Neural progenitor cell (in vitro differentiated cells): ENCODE measurements around the gene IQCK. TPM values are rescaled to one million over a fixed set of nuclear protein-coding genes. Genes with fewer than 3 reads are reported as not detected.

Experiments
- DNase-seq: peaks from one replicate; pipeline ENCODE4 v3.0.0-alpha.2; 2016; ENCODE audit warnings: low spot score
- H2AFZ ChIP-seq: fragments of 200-600 bp; sonication (generic); replicated peaks from 2 replicates; pipeline ENCODE4 v1.6.1; 2016; ENCODE audit warnings: antibody characterized with exemption
- H3F3A ChIP-seq: fragments of 200-600 bp; sonication (generic); 2 replicates; pipeline ENCODE4 v1.6.1; 2016; ENCODE audit warnings: antibody characterized with exemption, low read depth
- H3K27ac ChIP-seq: fragments of 200-600 bp; sonication (generic); 2 replicates; pipeline ENCODE4 v1.5.1; 2016; ENCODE audit warnings: mild to moderate bottlenecking
- H3K27me3 ChIP-seq: fragments of 200-600 bp; sonication (generic); 2 replicates; pipeline ENCODE4 v1.6.1; 2016; ENCODE audit warnings: mild to moderate bottlenecking, moderate library complexity
- H3K36me3 ChIP-seq: fragments of 200-600 bp; sonication (generic); 2 replicates; pipeline ENCODE4 v1.5.1; 2016
- H3K4me1 ChIP-seq: fragments of 200-600 bp; sonication (generic); 2 replicates; pipeline ENCODE4 v1.6.1; 2016; ENCODE audit warnings: mixed run types
- H3K4me2 ChIP-seq: fragments of 200-600 bp; sonication (generic); 2 replicates; pipeline ENCODE4 v1.6.1; 2016
- H3K4me3 ChIP-seq: fragments of 200-600 bp; sonication (generic); 2 replicates; pipeline ENCODE4 v1.5.1; 2016
- H3K79me2 ChIP-seq: fragments of 200-600 bp; sonication (generic); 2 replicates; pipeline ENCODE4 v1.6.1; 2016; ENCODE audit warnings: low read depth
- H3K9ac ChIP-seq: fragments of 200-600 bp; sonication (generic); 2 replicates; pipeline ENCODE4 v1.6.1; 2016
- H3K9me3 ChIP-seq: fragments of 200-600 bp; sonication (generic); 2 replicates; pipeline ENCODE4 v1.5.1; 2016; ENCODE audit warnings: low read depth
- H4K20me1 ChIP-seq: fragments of 200-600 bp; sonication (generic); 2 replicates; pipeline ENCODE4 v1.6.1; 2016; ENCODE audit warnings: low read depth
- H3K27ac Mint-ChIP-seq: 3 replicates; pipeline ENCODE4 v1.8.0; 2021; ENCODE audit warnings: mixed read lengths
- H3K27me3 Mint-ChIP-seq: 2 replicates; pipeline ENCODE4 v1.8.0; 2022; ENCODE audit warnings: low read depth, mild to moderate bottlenecking, inconsistent platforms, moderate library complexity, mixed read lengths; ENCODE audit not compliant: insufficient read depth
- H3K36me3 Mint-ChIP-seq: 3 replicates; pipeline ENCODE4 v1.8.0; 2021; ENCODE audit warnings: mixed read lengths
- H3K4me1 Mint-ChIP-seq: 3 replicates; pipeline ENCODE4 v1.8.0; 2021; ENCODE audit warnings: mixed read lengths
- H3K4me3 Mint-ChIP-seq: 3 replicates; pipeline ENCODE4 v1.8.0; 2021; ENCODE audit warnings: mild to moderate bottlenecking, moderate library complexity, mixed read lengths
- H3K9me3 Mint-ChIP-seq: 3 replicates; pipeline ENCODE4 v1.8.0; 2020; ENCODE audit warnings: mixed read lengths
- EZH2 ChIP-seq: fragments of 200-600 bp; sonication (generic); IDR thresholded peaks from 2 replicates; pipeline ENCODE4 v1.6.1; 2017; ENCODE audit warnings: antibody characterized with exemption, mild to moderate bottlenecking, moderate library complexity
- EZH2phosphoT487 ChIP-seq: fragments of 200-600 bp; sonication (generic); IDR thresholded peaks from 2 replicates; pipeline ENCODE4 v1.6.1; 2017; ENCODE audit warnings: antibody characterized with exemption
- total RNA-seq: library from RNA; depleted of rRNA; stranded (reverse); fragments of >200 nt; gene quantifications from 2 replicates; pipeline ENCODE4 v1.2.3, GENCODE V29; 2015; ENCODE audit warnings: low replicate concordance
- TF ChIP-seq, protein P1 (sequence below): fragments of 200-600 bp; sonication (generic); IDR thresholded peaks from 2 replicates; pipeline ENCODE4 v1.5.1; 2017; ENCODE audit warnings: antibody characterized with exemption, mild to moderate bottlenecking

The IQCK gene
- total RNA-seq, 1 donor from 2014 or later: 22.1 TPM

DNA sequence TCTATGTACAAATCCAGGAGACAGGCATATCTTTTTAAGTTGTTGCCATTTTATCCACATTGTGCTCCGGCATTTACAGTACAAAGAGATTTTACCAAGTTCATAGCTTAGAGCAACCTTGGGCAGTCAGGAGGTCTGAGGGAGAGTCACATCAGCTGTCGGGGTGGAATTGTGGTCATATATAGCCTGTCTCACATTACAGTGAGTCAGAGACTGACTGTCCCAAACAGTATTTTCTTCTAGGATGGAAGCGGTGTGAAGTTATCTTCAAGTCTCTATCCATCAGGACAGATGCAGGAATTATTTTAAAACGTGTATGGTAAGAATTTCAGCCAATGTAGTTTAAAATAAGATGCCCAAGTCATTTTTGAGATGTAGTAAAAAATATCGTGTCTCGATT lies 113.6 kb downstream of the IQCK start:
- no peaks in the 10 kb centered on the region for H3K9me3 ChIP-seq
- no peak overlapping the region for H3K9ac ChIP-seq
- no peak overlapping the region for H2AFZ ChIP-seq
- H3K4me3 ChIP-seq: no peak overlapping the region
- no peak overlapping the region for H3K4me3 Mint-ChIP-seq
- no peak for DNase-seq
- H3K4me1 ChIP-seq: peaks cover under 1% of the 10 kb centered on the region
- H3K27me3 ChIP-seq: no peaks in the 10 kb centered on the region
- H3K27ac Mint-ChIP-seq: no peak overlapping the region
- H3K9me3 Mint-ChIP-seq: no peaks in the 10 kb centered on the region
- no peaks in the 10 kb centered on the region for H4K20me1 ChIP-seq
- H3K79me2 ChIP-seq: no peaks in the 10 kb centered on the region
- H3F3A ChIP-seq: peaks cover 1% of the 10 kb centered on the region
- H3K27ac ChIP-seq: no peak overlapping the region
- no peak for TF ChIP-seq EZH2
- no peak for TF ChIP-seq EZH2phosphoT487
- TF ChIP-seq, protein P1, sequence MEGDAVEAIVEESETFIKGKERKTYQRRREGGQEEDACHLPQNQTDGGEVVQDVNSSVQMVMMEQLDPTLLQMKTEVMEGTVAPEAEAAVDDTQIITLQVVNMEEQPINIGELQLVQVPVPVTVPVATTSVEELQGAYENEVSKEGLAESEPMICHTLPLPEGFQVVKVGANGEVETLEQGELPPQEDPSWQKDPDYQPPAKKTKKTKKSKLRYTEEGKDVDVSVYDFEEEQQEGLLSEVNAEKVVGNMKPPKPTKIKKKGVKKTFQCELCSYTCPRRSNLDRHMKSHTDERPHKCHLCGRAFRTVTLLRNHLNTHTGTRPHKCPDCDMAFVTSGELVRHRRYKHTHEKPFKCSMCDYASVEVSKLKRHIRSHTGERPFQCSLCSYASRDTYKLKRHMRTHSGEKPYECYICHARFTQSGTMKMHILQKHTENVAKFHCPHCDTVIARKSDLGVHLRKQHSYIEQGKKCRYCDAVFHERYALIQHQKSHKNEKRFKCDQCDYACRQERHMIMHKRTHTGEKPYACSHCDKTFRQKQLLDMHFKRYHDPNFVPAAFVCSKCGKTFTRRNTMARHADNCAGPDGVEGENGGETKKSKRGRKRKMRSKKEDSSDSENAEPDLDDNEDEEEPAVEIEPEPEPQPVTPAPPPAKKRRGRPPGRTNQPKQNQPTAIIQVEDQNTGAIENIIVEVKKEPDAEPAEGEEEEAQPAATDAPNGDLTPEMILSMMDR: no peak
- peaks cover 34% of the 10 kb centered on the region for H3K36me3 Mint-ChIP-seq
- no peak overlapping the region for H3K4me2 ChIP-seq
- no peaks in the 10 kb centered on the region for H3K36me3 ChIP-seq
- H3K27me3 Mint-ChIP-seq: peaks cover 2% of the 10 kb centered on the region
- H3K4me1 Mint-ChIP-seq: peaks cover 7% of the 10 kb centered on the region

DNA sequence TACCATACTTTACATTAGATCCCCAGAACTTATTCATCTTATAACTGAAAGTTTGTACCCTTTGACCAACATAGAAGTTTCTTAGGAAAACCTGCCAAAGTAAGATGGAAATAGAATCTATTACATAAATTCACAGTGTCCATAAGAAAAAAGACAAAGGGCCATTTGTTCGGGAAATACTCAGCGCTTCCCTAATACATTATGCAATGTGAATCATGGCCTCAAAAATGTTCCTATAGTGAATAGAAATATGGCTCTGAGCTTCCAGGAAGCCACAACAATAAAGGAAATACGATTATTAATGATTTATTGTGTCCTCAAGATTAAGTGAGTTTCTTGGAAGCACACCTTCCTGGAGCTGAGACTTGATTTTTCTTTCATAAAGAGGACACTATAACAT lies 115.1 kb downstream of the IQCK start:
- TF ChIP-seq EZH2phosphoT487: no peak
- TF ChIP-seq EZH2: no peak
- TF ChIP-seq, protein P1: no peak
- H2AFZ ChIP-seq: no peak overlapping the region
- peaks cover 24% of the 10 kb centered on the region for H3K36me3 Mint-ChIP-seq

GRCh38 chr16:19833581-19833980 lies 115.5 kb downstream of the IQCK start:
- no peaks in the 10 kb centered on the region for H3K9me3 ChIP-seq
- no peak overlapping the region for H3K27ac Mint-ChIP-seq
- H4K20me1 ChIP-seq: peaks cover 14% of the 10 kb centered on the region
- no peak for DNase-seq
- H3K4me3 Mint-ChIP-seq: no peak overlapping the region
- no peak overlapping the region for H2AFZ ChIP-seq
- H3K9ac ChIP-seq: no peak overlapping the region
- no peaks in the 10 kb centered on the region for H3K9me3 Mint-ChIP-seq
- no peak overlapping the region for H3K4me2 ChIP-seq
- no peak overlapping the region for H3K27ac ChIP-seq
- peaks cover 20% of the 10 kb centered on the region for H3F3A ChIP-seq
- peaks cover 24% of the 10 kb centered on the region for H3K36me3 Mint-ChIP-seq
- no peaks in the 10 kb centered on the region for H3K27me3 ChIP-seq
- peaks cover 17% of the 10 kb centered on the region for H3K4me1 Mint-ChIP-seq
- peaks cover 2% of the 10 kb centered on the region for H3K27me3 Mint-ChIP-seq
- H3K4me1 ChIP-seq: peaks cover 18% of the 10 kb centered on the region
- H3K79me2 ChIP-seq: no peaks in the 10 kb centered on the region
- no peak for TF ChIP-seq EZH2
- no peak for TF ChIP-seq EZH2phosphoT487
- TF ChIP-seq, protein P1: no peak
- H3K36me3 ChIP-seq: no peaks in the 10 kb centered on the region
- H3K4me3 ChIP-seq: no peak overlapping the region

More for the DNA sequence above, 115.1 kb downstream of the IQCK start:
- Mint-ChIP-seq H3K27ac (no peak overlapping the region), H3K27me3 (peaks cover 2% of the 10 kb centered on the region), H3K4me1 (peaks cover 14% of the 10 kb centered on the region), H3K9me3 (no peaks in the 10 kb centered on the region), H3K4me3 (no peak overlapping the region)
- Histone ChIP-seq H3K4me2 (no peak overlapping the region), H3K27me3 (no peaks in the 10 kb centered on the region), H3K79me2 (no peaks in the 10 kb centered on the region), H3K9ac (no peak overlapping the region), H3F3A (peaks cover 16% of the 10 kb centered on the region), H4K20me1 (peaks cover 10% of the 10 kb centered on the region), H3K4me1 (peaks cover 14% of the 10 kb centered on the region), H3K4me3 (no peak overlapping the region), H3K36me3 (no peaks in the 10 kb centered on the region), H3K27ac (no peak overlapping the region), H3K9me3 (no peaks in the 10 kb centered on the region)
- no peak for DNase-seq
